WI38 (cell line): ENCODE data around the gene VCL.
"Not testable (repeated sequence)": the region's sequence is repeated elsewhere in the genome, so short reads cannot be mapped to it uniquely, and the experiment has no call there.

ENCODE experiments used
- H3K4me3 ChIP-seq: 2 replicates; pipeline ENCODE4 v1.5.1; 2011; ENCODE audit warnings: low read depth, mild to moderate bottlenecking, control low read depth, low read length
- TF ChIP-seq, protein P1 (sequence below): IDR thresholded peaks from 2 replicates; pipeline ENCODE4 v1.5.1; 2012; ENCODE audit warnings: low read depth, mild to moderate bottlenecking, control low read depth, low read length

The VCL gene

DNA sequence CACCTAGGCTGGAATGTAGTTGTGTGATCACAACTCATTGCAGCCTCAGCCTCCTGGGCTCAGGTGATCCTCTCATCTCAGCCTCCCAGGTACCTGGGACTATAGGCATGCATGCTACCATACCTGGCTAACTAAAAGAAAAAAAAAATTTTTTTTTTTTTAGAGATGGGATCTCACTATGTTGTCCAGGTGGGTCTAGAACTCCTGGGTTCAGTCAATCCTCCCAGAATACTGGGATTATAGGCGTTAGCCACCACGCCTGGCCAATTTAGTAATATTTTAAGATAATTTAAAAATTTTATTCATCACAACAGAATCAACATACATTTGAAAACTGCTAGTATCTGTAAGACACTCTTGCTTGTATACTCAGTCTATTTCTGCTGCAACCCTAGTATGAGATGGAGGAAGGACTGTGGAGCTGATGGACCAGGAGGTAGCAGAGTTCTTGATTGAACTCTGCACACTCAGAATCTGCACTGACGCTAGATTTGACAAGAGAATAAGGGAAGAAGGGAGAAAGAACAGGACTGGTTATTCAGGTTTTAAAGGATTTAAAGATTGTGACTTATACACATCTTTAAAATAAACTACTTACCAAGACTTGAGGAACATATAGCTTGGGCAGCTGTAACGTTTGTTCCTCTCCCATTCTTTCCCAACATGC is 57.6 kb downstream of the VCL start:
- TF ChIP-seq, protein P1, sequence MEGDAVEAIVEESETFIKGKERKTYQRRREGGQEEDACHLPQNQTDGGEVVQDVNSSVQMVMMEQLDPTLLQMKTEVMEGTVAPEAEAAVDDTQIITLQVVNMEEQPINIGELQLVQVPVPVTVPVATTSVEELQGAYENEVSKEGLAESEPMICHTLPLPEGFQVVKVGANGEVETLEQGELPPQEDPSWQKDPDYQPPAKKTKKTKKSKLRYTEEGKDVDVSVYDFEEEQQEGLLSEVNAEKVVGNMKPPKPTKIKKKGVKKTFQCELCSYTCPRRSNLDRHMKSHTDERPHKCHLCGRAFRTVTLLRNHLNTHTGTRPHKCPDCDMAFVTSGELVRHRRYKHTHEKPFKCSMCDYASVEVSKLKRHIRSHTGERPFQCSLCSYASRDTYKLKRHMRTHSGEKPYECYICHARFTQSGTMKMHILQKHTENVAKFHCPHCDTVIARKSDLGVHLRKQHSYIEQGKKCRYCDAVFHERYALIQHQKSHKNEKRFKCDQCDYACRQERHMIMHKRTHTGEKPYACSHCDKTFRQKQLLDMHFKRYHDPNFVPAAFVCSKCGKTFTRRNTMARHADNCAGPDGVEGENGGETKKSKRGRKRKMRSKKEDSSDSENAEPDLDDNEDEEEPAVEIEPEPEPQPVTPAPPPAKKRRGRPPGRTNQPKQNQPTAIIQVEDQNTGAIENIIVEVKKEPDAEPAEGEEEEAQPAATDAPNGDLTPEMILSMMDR: no peak
- no peak overlapping the region for H3K4me3 ChIP-seq

GRCh38 chr10:74056050-74056818 is 58.3 kb downstream of the VCL start:
- TF ChIP-seq, protein P1: no peak

DNA sequence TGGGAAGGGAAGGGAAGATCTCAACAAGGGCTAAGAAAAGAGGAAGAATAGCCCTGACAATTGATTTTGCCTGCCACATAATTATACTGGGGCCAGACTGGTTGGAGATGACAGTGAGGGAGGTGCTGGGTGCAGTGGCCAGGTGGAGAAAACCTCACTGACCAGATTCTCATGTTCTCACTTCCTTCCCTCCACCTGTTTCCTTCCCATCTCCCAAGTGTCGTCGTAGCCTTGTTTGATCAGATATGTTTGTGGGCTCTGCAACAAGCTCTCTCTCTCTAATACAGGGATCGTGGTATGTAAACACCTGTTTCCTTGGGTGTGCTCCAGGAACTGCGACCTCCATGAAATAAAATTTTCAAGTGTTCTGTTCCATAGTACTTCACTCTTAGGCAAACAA is 60.2 kb downstream of the VCL start:
- TF ChIP-seq, protein P1: no peak
- H3K4me3 ChIP-seq: no peak overlapping the region

More at GRCh38 chr10:74056050-74056818, 58.3 kb downstream of the VCL start:
- H3K4me3 ChIP-seq: no peak overlapping the region

DNA sequence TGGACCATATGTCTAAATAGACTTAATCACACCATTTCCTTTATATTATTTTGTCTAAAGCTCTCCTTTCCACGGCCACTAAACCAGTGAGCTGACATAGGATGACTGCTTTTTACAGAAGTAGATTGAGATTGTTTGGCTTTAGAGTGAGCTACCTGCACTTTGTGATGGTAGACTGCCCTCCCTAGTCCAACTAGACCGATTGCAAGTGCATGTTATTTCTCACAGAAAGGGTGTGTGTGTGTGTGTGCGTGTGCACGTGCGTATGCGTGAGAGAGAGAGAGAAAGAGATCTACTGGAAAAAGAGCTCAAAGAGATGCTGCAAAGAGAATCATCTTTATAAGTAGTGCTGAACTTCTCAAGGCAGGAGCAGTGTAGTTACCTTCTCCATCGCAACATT is 60.7 kb downstream of the VCL start:
- H3K4me3 ChIP-seq: no peak overlapping the region
- TF ChIP-seq, protein P1: no peak

GRCh38 chr10:74061104-74061503 is 63.2 kb downstream of the VCL start:
- TF ChIP-seq, protein P1: no peak
- H3K4me3 ChIP-seq: no peak overlapping the region

- H3K4me3 ChIP-seq: not testable (repeated sequence)
Observed at GRCh38 chr10:74061978-74062377, 64.1 kb downstream of the VCL start.

DNA sequence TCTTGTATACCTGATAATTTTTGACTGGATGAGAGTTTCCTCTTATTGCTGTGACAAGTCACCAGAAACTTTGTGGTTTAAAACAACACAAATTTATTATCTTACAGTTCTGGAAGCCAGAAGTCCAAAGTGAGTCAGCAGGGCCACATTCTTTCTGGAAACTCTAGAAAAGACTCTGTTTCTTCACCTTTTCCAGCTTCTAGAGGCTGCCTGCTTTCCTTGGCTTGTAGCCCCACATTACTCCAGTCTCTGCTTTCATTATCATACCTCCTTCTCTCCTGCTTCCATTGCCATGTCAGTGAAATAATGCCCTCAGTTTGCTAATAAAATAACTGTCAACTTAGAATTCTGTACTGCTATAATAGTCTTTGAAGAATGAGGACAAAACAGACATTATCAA is 65.3 kb downstream of the VCL start:
- TF ChIP-seq, protein P1: no peak
- no peak overlapping the region for H3K4me3 ChIP-seq
